Neutrophil (primary cell): Measurements from ENCODE around the gene S100A1.

Experiments used
- H3K27ac ChIP-seq: fragments of 200-600 bp; sonication (generic); 2 replicates; pipeline ENCODE4 v1.5.1; 2016; ENCODE audit warnings: mild to moderate bottlenecking, moderate library complexity
- H3K27me3 ChIP-seq: fragments of 200-600 bp; sonication (generic); 2 replicates; pipeline ENCODE4 v1.6.0; 2016; ENCODE audit warnings: mild to moderate bottlenecking
- H3K36me3 ChIP-seq: fragments of 200-600 bp; sonication (generic); 2 replicates; pipeline ENCODE4 v1.5.1; 2017
- H3K4me1 ChIP-seq, 2 experiments: fragments of 200-600 bp in 1 of 2; sonication (generic) in 1 of 2; 1 replicate in 1 of 2; 2 replicates in 1 of 2; pipeline versions ENCODE4 v1.5.1 to v1.6.1; 2013 to 2016; ENCODE audit warnings: low read depth in 1 of 2, low read length in 1 of 2, mild to moderate bottlenecking in 1 of 2, moderate library complexity in 1 of 2; ENCODE audit not compliant: control insufficient read depth in 1 of 2, insufficient read depth in 1 of 2
- H3K4me3 ChIP-seq, 2 experiments: fragments of 200-600 bp in 1 of 2; sonication (generic) in 1 of 2; 1 replicate in 1 of 2; 2 replicates in 1 of 2; pipeline ENCODE4 v1.5.1; 2013 to 2016; ENCODE audit warnings: low read depth in 1 of 2, low read length in 1 of 2, mild to moderate bottlenecking in 1 of 2, moderate library complexity in 1 of 2
- H3K9me3 ChIP-seq: fragments of 200-600 bp; sonication (generic); 2 replicates; pipeline ENCODE4 v1.5.1; 2016
- TF ChIP-seq, protein P1 (sequence below): fragments of 200-600 bp; sonication (generic); IDR thresholded peaks from 2 replicates; pipeline ENCODE4 v1.5.1; 2016; ENCODE audit warnings: antibody characterized with exemption

The S100A1 gene

DNA sequence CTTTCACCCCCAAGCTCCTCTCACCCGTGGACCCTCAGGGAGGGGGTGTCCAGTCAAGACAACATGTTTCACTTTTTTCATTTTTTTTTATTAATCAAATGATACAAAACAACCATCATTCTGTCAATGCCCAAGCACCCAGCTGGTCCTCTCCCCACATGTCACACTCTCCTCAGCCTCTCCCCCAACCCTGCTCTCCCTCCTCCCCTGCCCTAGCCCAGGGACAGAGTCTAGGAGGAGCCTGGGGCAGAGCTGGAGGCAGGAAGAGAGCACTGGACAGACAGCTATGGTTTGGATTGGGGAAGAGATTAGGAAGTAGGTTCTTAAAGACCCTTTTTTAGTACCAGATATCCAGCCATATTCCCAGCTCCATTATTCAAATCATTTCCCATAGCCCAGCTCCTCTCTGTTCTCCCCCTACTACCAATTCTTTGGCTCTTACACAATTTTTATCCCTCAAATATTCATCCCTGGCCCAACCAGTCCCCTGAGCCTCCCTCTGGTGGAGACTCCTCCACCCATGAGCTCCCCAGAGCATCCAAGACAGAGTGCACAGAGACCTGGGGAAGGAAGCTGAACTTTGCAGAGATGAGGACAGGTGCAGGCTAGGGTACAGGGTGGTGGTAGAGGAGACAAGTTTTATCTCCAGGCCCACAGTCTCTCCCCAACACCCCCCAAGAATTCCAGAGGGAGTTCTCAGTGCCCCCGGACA, 13.9 kb upstream of the S100A1 start:
- Histone ChIP-seq H3K4me1 (peaks cover 0 to 7% of the 10 kb centered on the region in 2 experiments), H3K27ac (no peak overlapping the region), H3K4me3 (no peak overlapping the region), H3K9me3 (no peaks in the 10 kb centered on the region), H3K27me3 (peaks cover 20% of the 10 kb centered on the region), H3K36me3 (no peaks in the 10 kb centered on the region)
- TF ChIP-seq, protein P1, sequence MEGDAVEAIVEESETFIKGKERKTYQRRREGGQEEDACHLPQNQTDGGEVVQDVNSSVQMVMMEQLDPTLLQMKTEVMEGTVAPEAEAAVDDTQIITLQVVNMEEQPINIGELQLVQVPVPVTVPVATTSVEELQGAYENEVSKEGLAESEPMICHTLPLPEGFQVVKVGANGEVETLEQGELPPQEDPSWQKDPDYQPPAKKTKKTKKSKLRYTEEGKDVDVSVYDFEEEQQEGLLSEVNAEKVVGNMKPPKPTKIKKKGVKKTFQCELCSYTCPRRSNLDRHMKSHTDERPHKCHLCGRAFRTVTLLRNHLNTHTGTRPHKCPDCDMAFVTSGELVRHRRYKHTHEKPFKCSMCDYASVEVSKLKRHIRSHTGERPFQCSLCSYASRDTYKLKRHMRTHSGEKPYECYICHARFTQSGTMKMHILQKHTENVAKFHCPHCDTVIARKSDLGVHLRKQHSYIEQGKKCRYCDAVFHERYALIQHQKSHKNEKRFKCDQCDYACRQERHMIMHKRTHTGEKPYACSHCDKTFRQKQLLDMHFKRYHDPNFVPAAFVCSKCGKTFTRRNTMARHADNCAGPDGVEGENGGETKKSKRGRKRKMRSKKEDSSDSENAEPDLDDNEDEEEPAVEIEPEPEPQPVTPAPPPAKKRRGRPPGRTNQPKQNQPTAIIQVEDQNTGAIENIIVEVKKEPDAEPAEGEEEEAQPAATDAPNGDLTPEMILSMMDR = no peak

DNA sequence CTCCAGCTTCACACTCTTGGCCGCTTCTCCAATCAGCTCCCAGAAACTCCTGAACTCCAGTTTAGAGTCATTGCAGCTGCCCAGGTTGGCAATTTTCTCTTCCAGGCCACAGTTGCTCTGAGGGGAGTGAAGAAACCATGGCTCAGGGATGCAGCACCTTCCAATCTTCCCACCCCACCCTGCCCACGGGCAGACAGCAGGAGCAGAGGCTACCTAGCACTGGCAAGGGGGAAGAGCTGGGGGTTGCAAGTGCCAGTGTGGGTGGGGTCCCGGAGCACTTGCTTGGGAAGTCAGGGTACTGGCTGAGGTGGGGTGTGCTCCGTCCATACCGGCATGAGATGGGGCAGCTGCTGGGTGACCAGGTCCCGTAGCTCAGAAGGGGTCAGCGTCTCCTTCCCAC, 13.3 kb upstream of the S100A1 start:
- Histone ChIP-seq H3K27ac (no peak overlapping the region), H3K27me3 (peaks cover 15% of the 10 kb centered on the region), H3K4me3 (no peak overlapping the region), H3K36me3 (no peaks in the 10 kb centered on the region), H3K9me3 (no peaks in the 10 kb centered on the region), H3K4me1 (peaks cover 0 to 7% of the 10 kb centered on the region in 2 experiments)
- TF ChIP-seq, protein P1 = no peak

DNA sequence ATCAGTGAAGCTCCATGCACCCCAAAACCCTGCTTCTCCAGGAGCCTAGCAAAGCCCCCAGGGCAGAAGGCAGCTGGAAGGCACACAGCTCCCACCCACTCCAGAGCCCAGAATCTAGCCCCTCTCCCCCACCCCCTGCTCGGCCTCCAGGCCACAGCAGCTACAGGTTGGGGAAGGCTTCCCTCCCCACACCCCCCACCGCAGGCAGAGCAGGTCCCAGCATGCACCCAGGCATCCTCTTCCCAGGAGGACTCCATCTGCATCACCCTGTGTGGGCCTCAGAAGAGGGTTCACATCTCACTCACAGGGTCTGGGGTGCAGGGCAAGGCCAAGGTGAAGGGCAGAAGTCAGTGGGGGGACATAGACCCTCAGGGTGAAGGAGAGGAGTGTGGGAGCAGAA, 12.8 kb upstream of the S100A1 start:
- H3K4me3 ChIP-seq = no peak overlapping the region
- no peak overlapping the region for H3K27ac ChIP-seq
- TF ChIP-seq, protein P1 = no peak
- peaks cover 10% of the 10 kb centered on the region for H3K27me3 ChIP-seq
- H3K36me3 ChIP-seq = no peaks in the 10 kb centered on the region
- no peaks in the 10 kb centered on the region for H3K9me3 ChIP-seq
- peaks cover 0 to 7% of the 10 kb centered on the region in 2 experiments for H3K4me1 ChIP-seq

DNA sequence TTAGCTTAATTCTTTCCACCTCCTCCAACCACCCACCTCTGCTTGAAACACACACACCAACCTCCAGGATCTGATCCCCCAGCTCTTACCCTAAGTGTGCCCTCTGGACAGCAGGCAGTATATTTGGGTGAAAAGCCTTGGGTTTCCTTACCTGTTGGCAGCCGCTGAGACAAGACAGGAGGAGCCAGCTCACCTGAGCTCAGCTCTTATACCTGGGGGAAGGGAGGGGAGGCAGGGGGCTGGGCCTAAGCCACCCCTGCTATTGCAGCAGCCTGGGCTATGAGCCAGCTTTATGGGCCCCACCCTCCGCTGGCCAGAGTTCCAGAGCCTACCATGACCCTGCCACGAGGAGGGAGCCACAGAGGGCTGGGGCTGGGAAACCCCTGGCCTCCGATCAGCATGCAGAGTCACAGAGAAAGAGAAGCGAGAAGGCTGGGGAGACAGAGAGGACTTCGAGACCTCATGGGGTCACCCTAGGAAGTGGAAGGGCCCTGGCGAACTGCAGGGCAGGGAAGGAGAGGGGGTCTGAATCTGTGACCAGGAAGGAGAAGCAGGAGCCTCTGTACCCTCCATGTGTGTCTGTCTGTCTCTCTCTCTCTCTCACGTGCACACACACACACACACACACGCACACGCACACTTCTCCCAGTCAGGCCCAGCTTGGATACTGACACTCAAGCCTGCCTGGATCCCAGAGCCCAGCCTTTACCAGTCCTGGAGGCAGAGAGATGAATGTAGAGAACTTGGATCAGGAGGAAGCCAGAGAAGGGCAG, 11.9 kb upstream of the S100A1 start, which contains the start of gene S100A14:
TSS of gene S100A14 (minus strand) at position 182 of the 773 bp plus-strand sequence. CDS start 467 bp downstream, outside the sequence.
- Histone ChIP-seq H3K27me3 (peaks cover 3% of the 10 kb centered on the region), H3K4me3 (no peak within 1 kb of the TSS), H3K36me3 (no peaks in the 10 kb centered on the region), H3K9me3 (no peaks in the 10 kb centered on the region), H3K27ac (no peak within 1 kb of the TSS), H3K4me1 (peaks cover 0 to 7% of the 10 kb centered on the region in 2 experiments)
- TF ChIP-seq, protein P1 = no peak

DNA sequence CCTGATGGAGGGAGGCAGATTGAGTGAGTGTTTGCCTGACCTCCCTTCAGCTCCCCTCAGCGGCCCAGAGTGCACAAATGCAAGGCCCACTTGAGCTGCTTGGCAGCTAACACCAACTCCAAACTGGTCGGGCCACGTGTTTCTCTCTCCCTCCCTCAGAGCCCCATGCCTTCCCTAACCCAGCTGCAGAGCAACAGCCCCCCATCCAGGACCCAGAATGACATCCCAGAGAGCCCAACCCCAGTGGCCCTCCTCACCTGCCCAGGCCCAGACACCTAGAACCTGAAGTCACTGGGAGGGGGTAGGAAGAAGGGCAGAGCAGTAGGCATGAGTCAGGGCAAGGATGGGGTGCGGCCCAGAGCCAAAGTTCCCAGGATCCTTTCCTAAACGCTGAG, 11.3 kb upstream of the S100A1 start:
- Histone ChIP-seq H3K9me3 (no peaks in the 10 kb centered on the region), H3K27ac (no peak overlapping the region), H3K4me1 (peaks cover 0 to 7% of the 10 kb centered on the region in 2 experiments), H3K4me3 (no peak overlapping the region), H3K36me3 (no peaks in the 10 kb centered on the region), H3K27me3 (no peaks in the 10 kb centered on the region)
- TF ChIP-seq, protein P1 = no peak
